H1 (cell line): ENCODE measurements around the gene OBI1. TPM values are rescaled to one million over a fixed set of nuclear protein-coding genes. Genes with fewer than 3 reads are reported as not detected.

Experiments
- BCL11A ChIP-seq, 2 experiments: IDR thresholded peaks; one replicate each; pipeline ENCODE4 v1.6.1; 2011; ENCODE audit warnings: low read depth in 2 of 2, low read length in 2 of 2, mild to moderate bottlenecking in 2 of 2
- GTF2F1 ChIP-seq: IDR thresholded peaks from 2 replicates; pipeline ENCODE4 v1.6.1; 2012; ENCODE audit warnings: low read depth, low read length, improper control_type of control experiment, borderline replicate concordance
- HDAC6 ChIP-seq: IDR thresholded peaks from one replicate; pipeline ENCODE4 v1.7.1; 2012; ENCODE audit warnings: low read depth, mild to moderate bottlenecking, inconsistent platforms, low read length, moderate library complexity
- KDM4A ChIP-seq: IDR thresholded peaks from one replicate; pipeline ENCODE4 v1.7.1; 2012; ENCODE audit warnings: low read depth, mild to moderate bottlenecking, moderate library complexity, low read length, inconsistent platforms; ENCODE audit not compliant: severe bottlenecking
- POLR2A ChIP-seq, 2 experiments: IDR thresholded peaks; 1 replicate in 1 of 2; 2 replicates in 1 of 2; pipeline ENCODE4 v1.6.1; 2011; ENCODE audit warnings: low read depth in 2 of 2, low read length in 2 of 2, mild to moderate bottlenecking in 2 of 2; ENCODE audit errors: control extremely low read depth in 1 of 2
- POU5F1 ChIP-seq: IDR thresholded peaks from 2 replicates; pipeline ENCODE4 v1.6.1; 2011; ENCODE audit warnings: low read depth, mild to moderate bottlenecking, low read length, moderate library complexity
- RXRA ChIP-seq: IDR thresholded peaks from 2 replicates; pipeline ENCODE4 v1.6.1; 2011; ENCODE audit warnings: low read depth, mild to moderate bottlenecking, low read length, moderate library complexity; ENCODE audit not compliant: insufficient read depth
- TAF7 ChIP-seq: optimal IDR thresholded peaks from 2 replicates; pipeline ENCODE3; 2011; ENCODE audit warnings: low read depth, mild to moderate bottlenecking, inconsistent platforms, low read length, moderate library complexity, borderline replicate concordance
- polyA plus RNA-seq, 7 experiments: library from polyadenylated mRNA; depleted of rRNA in 3 of 7; stranded (reverse) in 5 of 7; unstranded in 2 of 7; fragments of >200 nt in 5 of 7; fragments of 200-250 nt in 2 of 7; gene quantifications; 1 replicate in 5 of 7; 2 replicates in 1 of 7; 4 replicates in 1 of 7; pipeline versions ENCODE4 v1.2.1 to v1.2.3, GENCODE V29; 2011 to 2013; ENCODE audit warnings: missing spikeins in 2 of 7, mixed read lengths in 2 of 7
- total RNA-seq: library from RNA; stranded (reverse); fragmentation: NEBNext Ultra II Directional; extraction: Animal tissue kit (Norgen Biotek cat#: 25700); gene quantifications from 2 replicates; pipeline ENCODE4 v1.2.1, GENCODE V29; 2021
- TF ChIP-seq, protein P1 (sequence below): fragments of 300-600 bp; sonication (generic); IDR thresholded peaks from 2 replicates; pipeline ENCODE4 v1.7.1; 2012; ENCODE audit warnings: low read length, moderate library complexity, mild to moderate bottlenecking, inconsistent platforms; ENCODE audit not compliant: insufficient replicate concordance

Gene OBI1
- total and polyA plus RNA-seq, 2 of the 8 experiments (the other 6 are each of a cell fraction or from before 2014, with no cell fraction given), result 7.1 to 14.3 TPM

DNA sequence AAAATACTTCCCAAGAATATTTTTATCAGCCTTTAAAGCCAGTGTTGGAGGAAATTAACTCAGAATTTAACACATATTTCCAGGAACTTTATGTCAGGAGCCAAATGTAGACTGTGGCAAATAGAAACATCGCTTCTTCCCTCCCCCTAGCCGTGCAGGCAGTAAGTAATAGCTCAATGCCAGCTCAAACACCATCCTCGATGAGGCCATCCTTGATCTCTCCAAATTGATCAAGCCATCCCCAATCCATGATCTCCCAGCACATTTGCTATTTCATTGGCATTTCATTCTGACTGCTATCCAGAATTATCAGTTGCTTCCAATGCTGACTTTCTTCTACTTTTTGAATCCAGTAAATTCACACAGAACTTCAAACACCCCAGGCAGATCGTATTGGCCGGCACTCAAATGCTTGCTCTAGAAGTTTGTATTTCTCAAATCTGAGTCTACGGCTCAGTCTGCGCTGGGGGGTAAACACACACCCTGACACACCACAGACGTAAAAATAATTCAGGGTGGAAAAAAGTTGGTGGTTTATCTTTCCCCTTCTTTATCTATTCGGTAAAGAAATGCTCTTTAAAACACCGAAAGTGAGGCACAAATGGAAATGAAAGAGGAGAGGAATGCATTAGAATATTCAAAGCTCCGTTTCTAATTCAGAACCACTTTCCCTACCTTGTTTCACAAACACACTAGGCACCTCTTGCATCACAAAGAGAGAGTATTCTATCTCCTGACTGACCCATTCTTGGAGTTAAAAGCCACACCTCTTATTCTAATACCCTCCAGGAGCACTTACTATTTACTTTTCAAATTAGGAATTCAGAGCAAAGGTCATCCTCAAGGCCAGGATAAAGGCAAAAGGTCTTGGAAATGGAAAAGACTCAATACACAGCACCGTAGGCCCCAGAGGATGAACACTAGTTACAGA is 991 bp downstream of the OBI1 start (continued):
- TF ChIP-seq, protein P1, sequence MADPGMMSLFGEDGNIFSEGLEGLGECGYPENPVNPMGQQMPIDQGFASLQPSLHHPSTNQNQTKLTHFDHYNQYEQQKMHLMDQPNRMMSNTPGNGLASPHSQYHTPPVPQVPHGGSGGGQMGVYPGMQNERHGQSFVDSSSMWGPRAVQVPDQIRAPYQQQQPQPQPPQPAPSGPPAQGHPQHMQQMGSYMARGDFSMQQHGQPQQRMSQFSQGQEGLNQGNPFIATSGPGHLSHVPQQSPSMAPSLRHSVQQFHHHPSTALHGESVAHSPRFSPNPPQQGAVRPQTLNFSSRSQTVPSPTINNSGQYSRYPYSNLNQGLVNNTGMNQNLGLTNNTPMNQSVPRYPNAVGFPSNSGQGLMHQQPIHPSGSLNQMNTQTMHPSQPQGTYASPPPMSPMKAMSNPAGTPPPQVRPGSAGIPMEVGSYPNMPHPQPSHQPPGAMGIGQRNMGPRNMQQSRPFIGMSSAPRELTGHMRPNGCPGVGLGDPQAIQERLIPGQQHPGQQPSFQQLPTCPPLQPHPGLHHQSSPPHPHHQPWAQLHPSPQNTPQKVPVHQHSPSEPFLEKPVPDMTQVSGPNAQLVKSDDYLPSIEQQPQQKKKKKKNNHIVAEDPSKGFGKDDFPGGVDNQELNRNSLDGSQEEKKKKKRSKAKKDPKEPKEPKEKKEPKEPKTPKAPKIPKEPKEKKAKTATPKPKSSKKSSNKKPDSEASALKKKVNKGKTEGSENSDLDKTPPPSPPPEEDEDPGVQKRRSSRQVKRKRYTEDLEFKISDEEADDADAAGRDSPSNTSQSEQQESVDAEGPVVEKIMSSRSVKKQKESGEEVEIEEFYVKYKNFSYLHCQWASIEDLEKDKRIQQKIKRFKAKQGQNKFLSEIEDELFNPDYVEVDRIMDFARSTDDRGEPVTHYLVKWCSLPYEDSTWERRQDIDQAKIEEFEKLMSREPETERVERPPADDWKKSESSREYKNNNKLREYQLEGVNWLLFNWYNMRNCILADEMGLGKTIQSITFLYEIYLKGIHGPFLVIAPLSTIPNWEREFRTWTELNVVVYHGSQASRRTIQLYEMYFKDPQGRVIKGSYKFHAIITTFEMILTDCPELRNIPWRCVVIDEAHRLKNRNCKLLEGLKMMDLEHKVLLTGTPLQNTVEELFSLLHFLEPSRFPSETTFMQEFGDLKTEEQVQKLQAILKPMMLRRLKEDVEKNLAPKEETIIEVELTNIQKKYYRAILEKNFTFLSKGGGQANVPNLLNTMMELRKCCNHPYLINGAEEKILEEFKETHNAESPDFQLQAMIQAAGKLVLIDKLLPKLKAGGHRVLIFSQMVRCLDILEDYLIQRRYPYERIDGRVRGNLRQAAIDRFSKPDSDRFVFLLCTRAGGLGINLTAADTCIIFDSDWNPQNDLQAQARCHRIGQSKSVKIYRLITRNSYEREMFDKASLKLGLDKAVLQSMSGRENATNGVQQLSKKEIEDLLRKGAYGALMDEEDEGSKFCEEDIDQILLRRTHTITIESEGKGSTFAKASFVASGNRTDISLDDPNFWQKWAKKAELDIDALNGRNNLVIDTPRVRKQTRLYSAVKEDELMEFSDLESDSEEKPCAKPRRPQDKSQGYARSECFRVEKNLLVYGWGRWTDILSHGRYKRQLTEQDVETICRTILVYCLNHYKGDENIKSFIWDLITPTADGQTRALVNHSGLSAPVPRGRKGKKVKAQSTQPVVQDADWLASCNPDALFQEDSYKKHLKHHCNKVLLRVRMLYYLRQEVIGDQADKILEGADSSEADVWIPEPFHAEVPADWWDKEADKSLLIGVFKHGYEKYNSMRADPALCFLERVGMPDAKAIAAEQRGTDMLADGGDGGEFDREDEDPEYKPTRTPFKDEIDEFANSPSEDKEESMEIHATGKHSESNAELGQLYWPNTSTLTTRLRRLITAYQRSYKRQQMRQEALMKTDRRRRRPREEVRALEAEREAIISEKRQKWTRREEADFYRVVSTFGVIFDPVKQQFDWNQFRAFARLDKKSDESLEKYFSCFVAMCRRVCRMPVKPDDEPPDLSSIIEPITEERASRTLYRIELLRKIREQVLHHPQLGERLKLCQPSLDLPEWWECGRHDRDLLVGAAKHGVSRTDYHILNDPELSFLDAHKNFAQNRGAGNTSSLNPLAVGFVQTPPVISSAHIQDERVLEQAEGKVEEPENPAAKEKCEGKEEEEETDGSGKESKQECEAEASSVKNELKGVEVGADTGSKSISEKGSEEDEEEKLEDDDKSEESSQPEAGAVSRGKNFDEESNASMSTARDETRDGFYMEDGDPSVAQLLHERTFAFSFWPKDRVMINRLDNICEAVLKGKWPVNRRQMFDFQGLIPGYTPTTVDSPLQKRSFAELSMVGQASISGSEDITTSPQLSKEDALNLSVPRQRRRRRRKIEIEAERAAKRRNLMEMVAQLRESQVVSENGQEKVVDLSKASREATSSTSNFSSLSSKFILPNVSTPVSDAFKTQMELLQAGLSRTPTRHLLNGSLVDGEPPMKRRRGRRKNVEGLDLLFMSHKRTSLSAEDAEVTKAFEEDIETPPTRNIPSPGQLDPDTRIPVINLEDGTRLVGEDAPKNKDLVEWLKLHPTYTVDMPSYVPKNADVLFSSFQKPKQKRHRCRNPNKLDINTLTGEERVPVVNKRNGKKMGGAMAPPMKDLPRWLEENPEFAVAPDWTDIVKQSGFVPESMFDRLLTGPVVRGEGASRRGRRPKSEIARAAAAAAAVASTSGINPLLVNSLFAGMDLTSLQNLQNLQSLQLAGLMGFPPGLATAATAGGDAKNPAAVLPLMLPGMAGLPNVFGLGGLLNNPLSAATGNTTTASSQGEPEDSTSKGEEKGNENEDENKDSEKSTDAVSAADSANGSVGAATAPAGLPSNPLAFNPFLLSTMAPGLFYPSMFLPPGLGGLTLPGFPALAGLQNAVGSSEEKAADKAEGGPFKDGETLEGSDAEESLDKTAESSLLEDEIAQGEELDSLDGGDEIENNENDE, result peak; percentile 88
- peak; percentile 86; the same call in 1 of the 2 replicates for TF ChIP-seq RXRA
- no peak for TF ChIP-seq TAF7
- no peak for TF ChIP-seq HDAC6
- TF ChIP-seq POLR2A (IDR thresholded peaks at IDR 0.05; ENCODE audit: control extremely low read depth in 1 of 2, low read depth in 2 of 2, low read length in 2 of 2), result peak in 1 of 2 experiments; percentile 56; a peak in 2 of 3 replicates
- TF ChIP-seq POU5F1, result peak; percentile 97
- TF ChIP-seq KDM4A, result no peak
- no peak for TF ChIP-seq GTF2F1
- peak in 1 of 2 experiments; percentile 51 for TF ChIP-seq BCL11A (IDR thresholded peaks at IDR 0.05; ENCODE audit: low read depth in 2 of 2, low read length in 2 of 2)
